IMR-90 (cell line): Measurements from ENCODE around the gene ZNF555.

Experiments
- CEBPB ChIP-seq: IDR thresholded peaks from 2 replicates; pipeline ENCODE4 v1.6.1; 2012; ENCODE audit warnings: low read depth, low read length, improper control_type of control experiment
- CTCF ChIP-seq: conservative IDR thresholded peaks from 2 replicates; pipeline ENCODE4 v1.5.1; 2012; ENCODE audit warnings: mild to moderate bottlenecking, low read depth, low read length, improper control_type of control experiment
- FOS ChIP-seq: fragments of 150-350 bp; IDR thresholded peaks from 2 replicates; pipeline ENCODE4 v1.6.1; 2016; ENCODE audit warnings: low read depth, low read length
- POLR2A ChIP-seq: IDR thresholded peaks from 2 replicates; pipeline ENCODE4 v1.6.1; 2012; ENCODE audit warnings: mild to moderate bottlenecking, low read depth, low read length
- RCOR1 ChIP-seq: IDR thresholded peaks from 2 replicates; pipeline ENCODE4 v1.6.1; 2012; ENCODE audit warnings: mild to moderate bottlenecking, low read length, improper control_type of control experiment; ENCODE audit not compliant: insufficient replicate concordance

- no peak for TF ChIP-seq CTCF
- no peak for TF ChIP-seq RCOR1
- TF ChIP-seq POLR2A, result no peak
- no peak for TF ChIP-seq CEBPB
- TF ChIP-seq FOS, result no peak
Measured at GRCh38 chr19:2791876-2792275, 49.4 kb upstream of the ZNF555 start.
